HG03066 (cell line): Measurements from ENCODE around the gene MAML2.

Experiments
- ATAC-seq: cut with Tn5 transposase; IDR thresholded peaks from one replicate; pipeline ENCODE4 v1.9.1; 2021; ENCODE audit warnings: low read depth; ENCODE audit not compliant: unreplicated experiment

The MAML2 gene

DNA sequence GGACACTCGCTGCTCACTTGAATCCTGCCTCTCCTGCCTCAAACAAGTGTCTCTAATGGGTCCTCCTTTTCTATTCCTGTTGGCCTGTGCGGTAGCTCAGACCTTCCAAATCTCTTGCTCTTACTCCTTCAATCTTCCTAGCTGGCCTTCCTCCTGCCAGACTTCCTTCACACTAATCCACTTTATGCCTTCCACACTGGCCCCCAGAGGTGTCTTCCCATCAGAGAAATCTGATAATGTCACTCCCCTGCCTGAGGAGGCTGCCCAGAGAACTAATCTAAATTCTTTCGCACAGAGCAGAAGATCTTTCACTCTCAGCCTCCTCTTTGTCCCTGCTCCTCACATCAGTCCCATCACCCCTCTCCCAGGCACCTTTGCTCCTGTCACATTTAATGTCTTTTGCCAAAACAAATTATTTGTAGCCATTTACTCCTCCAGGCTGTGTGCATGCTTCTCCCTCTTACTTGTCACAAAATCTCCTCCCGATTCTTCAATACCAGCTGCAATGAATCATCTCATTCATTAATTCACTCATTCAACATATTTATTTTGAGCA, 175.7 kb downstream of the MAML2 start:
- ATAC-seq = no peak

DNA sequence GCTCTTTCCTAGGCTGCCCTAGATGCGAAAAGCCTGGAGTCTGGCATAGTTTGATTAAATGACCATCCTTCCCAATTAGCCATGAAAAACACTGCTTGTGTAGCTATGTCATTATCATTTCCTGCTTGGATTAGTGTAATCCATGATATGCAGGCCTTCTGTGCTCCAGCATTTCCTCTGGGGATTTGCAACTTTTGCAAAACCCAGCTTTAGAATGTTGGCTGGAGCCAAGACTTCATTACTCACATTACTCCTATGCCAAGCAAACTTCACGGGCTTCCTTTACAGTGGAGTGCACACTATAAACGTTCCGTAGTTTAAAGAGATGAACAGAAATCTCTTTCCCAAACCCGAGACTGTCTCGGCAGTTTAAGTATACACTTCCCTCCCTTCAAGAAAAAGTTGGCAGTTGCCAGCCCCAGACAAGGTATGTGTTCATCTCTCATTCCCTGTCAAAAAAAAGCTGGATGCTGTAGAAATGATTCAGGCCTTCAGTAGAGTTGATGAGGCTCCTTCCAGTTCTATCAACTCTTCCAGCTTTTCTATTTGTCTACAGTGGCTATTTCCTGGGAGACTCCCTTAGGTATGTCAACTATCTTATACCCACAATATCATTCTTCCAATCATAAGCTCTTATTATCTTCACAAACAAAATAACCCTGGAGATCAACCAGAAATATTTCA, 180.0 kb downstream of the MAML2 start:
- ATAC-seq = no peak

DNA sequence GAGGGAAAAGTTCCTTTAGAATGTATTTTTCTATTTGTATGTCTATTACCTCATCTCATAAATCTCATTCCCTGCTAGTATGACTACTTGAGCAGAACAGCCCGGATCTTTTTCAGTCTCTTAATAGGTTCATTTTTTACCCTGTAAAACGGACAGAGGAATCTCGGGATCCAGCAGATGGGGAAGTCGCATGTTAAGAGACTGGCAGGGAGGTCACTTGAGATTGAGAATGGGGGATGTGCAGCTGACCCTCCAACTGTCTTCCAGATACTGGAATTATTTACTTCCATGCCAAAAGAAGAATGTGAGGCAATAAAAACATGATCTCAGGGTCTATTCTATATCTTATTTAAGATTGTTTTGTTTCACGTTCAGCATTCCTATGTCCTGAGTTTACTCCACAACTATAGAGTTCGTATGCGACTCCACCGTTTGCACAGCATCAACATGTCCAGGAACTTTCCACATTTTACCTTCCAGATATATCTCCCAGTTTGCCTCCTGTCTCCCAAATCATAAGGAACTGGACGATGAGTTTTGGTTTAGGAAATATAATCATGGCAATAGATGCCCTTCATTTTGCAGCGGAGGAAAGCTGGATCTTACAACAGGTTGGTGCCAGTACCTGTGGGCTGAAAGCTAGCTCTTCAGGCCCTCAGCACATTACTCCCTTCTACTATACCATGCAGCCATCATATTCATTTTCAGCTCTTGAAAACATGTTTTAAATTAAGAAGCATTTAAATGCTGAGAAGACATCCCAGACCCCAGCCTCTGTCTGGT, 181.5 kb downstream of the MAML2 start:
- no peak for ATAC-seq

DNA sequence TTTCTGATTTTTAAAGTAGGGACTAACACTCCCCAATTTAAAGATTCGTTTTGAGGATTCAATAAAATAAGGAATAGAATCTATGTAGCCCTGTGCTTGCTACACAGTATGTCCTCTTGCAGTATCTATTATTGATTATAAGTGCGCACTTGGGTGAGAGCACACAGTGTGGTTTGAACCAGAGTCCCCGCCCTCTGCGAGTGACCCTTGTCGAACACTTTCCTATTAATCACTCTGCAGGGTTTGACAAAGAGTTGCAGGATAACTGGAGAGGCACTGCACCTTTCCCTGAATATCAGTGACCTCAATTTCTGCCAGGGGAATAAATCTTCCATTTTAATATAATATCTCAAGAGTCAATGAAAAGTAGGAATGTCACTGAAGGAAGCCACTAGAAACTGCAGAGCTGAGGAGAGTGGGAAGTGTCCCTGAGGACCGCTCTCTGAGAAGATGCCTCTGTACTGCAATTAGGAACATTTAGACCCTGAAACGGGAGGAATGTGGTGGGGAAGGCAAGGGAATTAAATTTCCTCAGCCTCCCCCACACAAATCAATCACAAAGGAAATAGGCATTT, 182.2 kb downstream of the MAML2 start:
- no peak for ATAC-seq

DNA sequence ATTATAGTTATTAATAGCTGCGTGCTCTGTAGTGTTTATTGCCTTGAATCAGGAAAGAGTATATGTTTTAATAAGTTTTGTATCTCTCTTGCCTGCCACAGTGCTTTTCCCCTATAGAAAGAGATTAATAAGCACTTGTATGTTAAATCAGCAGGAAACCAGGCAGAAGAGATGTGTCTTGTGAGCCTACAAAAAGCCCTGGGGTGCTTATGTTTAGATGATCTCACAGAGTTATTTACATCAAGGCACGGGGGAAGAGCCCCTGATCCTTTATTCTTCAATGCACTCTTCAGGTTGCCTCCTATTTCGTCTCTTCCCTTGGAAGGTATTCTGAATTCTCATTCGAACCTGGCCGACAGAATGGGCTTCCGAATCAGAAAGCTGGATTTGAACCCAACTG, 183.0 kb downstream of the MAML2 start:
- ATAC-seq = no peak

DNA sequence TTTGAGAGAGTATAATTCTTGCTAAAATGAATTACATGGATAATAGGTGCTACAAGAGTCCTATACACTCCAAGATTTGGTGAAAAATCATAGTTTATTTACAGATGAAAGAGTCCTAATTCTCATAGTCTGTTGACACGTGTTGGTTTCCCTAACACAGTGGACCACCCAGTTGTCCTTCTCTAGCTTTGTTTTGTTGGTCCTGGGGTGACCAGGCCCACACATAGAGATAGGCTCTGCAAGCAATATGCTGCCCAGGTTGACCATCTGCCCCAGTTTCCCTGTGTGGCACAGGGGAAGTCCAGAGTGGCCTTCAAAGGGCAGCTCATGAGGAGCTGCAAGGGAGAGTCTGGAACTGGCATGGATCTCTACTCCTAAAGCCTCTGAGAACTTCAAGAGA, 184.9 kb downstream of the MAML2 start:
- ATAC-seq = no peak

DNA sequence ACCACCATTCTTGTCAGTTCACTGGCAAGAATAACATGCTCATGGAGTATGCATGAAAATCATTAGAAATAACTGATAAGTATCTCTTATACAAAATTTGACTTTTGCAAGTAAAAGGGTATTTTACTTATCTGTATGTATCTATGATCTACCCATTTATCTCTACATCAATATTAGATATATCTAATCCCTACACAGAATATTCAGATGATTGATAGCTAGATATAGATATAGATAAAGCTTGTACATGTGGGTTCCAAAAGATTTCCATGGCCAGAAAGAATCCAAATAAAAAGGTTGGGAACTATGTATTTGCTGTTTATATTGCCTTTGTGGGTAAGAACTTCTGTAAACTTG, 185.5 kb downstream of the MAML2 start:
- ATAC-seq = no peak

DNA sequence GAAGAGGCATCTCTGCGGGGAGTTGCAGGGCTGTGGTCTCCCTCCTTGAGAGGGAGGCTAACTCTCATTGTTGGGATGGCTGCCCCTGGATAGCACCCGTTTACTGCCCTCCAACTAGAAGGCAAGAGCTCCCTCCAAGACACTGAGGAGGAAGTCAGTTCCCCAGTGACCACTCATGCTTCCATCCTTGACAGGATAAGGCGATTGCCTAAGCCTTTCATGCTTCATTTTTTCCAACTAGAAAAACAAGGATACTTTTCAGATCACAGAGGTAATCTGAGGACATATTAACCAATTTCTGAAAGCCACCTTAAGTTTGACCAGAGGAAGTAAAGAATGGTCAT, 186.6 kb downstream of the MAML2 start:
- ATAC-seq = no peak

DNA sequence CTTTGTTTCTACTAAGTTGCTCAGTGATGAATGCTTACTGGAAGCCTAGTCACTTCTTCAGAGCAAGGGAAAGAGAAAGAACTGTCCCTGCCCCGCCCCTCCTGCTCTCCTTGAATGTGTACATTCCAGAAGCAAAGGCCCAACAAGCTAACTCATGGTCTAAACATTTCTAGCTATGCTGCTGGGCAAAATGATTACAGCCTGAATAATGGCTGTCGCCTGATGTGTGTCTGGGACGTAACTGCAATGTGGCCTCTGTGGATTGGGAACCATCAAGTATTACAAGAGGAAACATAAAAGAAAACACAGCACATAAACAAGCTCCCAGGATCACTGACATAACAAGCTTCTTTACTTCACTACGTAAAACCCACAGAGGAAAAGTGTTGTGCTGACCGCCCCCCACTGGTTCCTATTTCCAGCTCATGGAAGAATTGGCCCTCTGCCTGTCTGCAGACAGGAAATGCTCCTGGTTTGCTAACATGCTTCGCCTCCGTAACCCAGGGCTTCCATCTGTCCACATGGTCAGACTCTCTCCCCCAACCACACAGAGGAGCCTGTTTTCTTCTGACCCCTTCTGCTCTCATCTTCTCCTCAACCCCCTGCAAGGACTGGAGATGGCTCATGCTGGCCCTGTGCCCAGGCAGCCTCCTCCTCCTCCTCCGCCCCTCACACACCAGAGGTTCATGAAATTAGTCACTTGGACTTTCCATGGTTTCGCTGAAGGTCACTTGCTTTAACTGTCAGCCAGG, 187.2 kb downstream of the MAML2 start:
- peak; percentile 44 for ATAC-seq

DNA sequence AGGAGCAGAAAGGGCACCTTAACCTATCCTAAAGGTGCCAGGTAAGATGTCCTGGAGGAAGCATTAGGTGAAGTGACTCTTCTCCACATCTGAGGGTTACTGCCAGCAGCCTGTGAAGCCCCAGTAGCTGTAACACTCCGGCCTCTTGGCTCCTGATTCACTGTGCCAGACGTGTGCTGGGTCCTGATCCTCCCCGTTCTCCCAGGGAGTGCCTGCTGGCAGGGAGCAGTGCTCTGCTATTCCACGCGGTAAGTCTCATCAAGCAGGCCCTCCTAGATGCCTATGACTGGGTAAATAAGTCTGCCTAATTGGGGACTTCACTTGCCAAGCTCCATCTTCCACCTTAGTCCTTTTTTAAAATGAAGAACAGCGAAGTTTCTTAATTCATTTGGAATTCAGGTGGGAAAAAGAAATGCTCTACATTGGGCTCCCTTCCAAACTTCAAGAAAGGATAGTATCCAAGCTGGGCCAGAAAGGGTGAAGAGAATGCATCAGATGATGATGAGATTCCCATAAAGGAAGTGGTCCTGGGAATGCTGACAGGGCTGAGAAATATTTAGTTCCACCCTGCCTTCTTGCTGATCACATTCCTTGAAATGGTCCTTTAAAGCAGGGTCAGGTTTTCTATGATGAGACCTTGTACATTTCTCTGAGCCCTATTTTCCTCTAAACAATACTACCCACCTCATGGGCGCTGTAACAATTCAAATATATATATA, 188.0 kb downstream of the MAML2 start:
- ATAC-seq = no peak

DNA sequence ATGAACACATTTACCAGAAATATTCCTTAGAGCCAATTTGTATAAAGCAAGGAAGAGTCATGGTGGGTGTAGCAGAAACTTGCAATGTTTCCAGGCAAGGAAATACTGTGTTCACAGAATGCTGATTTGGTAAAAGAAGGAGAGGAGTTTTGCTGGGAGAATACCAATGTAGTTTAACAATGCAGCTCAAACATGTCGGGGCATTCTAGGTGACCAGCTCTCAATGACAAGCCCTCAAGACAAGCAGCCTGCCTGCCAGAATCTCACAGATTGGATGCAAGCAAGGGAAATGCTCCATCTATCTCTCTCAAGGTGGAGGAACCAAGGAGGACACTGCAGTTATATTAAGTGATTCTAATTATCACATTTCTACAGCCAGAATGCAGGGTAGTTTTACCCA, 190.4 kb downstream of the MAML2 start:
- no peak for ATAC-seq

DNA sequence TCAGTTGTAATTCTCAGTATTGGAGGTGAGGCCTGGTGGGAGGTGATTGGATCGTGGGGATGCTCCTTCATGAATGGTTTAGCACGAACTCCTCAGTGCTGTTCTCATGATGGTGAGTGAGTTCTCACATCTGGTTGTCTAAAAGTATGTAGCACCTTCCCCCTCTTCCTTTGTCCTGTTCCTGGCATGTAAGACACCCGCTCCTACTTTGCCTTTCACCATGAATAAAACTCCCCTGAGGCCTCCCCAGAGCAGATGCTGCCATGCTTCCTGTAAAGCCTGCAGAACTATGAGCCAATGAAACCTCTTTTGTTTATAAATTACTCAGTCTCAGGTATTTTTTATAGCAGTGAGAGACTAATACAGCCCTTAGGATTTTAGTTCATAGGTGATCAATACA, 191.5 kb downstream of the MAML2 start:
- ATAC-seq = no peak

DNA sequence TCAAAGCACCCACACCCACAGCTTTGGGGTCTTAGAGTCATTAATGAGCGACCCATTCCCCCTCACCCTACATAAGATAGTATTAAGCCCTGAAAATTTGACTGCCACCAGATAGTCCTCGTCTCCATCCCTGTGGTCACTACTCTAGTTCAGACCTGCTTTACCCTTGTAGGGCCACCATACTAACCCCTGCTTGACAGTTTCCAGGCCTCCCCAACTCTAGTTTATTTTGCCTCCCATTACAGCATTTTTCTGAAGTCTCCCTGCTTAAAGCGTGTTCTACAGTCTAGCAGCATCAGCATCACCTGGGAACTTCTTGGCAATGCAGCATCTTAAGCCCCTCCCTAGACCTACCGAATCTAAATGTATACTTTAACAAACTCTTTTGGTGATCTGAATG, 192.4 kb downstream of the MAML2 start:
- no peak for ATAC-seq

DNA sequence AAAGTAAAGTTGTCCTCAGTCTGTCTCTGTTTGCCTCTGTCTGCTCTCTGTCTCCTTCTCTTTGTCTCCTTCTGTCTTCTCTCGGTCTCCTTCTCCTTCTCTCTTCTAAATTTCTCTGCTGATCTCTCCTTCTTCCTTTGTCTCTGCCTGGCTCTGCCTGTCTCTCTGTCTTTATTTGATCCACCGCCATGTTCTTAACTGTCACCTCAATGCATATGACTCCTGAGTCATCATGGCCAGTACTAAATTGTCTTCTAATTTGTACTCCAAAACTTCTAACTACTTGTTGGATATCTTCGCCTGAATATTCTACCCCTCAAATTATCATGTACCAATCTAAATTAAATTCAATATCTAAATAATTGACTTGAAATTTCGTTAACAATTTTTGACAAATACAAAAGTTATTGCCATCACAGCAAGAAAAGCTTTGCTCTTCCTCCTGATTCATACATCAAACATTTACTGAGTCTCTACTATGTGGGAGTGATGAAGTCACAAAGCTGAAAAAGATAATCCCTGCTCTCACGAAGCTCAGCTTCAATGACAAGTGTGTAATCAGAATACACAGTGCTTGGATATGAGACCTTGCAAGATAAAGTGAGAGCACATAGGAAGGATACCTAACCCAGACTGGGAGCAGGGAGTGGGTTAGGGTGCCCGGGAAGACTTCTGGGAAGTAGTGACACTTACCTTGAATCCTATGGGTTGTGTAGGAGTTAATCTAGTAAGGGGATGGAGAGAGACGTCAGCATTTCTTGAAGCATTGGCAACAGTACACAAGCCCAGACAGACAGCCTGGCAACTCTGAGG, 193.0 kb downstream of the MAML2 start:
- no peak for ATAC-seq

DNA sequence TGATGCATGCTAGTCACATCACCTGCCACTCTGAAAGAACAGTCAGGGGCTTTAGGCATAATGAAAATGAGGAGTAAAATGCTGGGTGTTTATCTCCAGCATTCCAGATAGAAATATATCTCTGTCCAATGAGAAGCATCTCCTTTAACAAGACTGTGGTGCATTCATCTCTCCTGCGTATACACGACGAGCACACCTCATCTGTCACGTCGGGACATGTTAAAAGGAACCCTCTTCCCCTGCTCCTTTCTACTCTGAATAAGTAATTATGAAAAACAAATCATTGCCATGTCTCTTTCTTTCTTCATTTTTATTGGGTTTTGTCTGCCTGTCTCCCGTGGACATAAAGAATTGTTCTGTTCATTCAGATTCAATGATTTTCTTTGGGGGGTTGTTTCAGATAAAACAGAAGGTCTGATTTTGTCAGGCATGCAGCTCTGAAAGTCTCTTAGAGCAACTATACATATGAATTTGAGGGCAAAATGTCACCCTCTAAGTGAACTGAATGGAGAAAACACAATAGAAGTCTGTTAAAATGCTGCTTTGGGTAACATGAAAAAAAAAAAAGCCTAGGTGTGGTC, 195.0 kb downstream of the MAML2 start:
- no peak for ATAC-seq

DNA sequence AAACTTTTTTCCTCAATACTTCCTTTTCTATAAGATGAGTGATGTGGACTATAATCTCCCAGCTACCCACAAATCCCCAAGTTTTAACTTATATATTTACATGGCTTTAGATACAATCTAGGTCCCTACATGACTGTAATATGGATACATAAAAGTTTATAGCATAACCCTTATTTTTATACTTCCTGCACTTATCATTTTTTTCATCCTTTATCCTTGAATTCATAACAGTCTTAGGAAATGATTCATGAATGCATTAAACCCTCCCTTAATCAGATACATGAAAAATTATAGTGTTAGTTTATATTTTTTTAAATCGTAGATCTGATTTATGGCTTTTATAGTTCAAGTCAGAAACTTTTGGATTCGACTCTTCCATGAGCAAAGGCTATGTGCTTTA, 195.8 kb downstream of the MAML2 start:
- no peak for ATAC-seq

DNA sequence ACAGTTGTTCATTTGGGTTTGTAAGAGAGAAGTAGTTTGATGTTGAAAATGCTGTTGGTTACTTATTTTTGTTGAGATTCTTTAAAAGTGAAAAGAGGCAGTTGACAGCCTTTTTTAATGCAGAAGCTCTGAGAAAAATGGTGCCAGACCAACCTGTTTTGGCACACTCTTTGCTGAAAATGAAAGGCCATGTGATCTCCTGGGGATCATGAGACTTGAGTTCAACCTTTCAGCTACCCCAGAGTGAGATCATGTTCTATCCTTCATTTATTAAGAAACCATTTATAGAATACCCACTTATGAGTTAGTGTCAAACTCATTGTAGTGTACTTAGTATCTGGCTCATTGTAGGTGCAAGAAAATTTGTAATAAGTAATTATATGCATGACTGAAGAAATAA, 196.2 kb downstream of the MAML2 start:
- ATAC-seq = no peak

DNA sequence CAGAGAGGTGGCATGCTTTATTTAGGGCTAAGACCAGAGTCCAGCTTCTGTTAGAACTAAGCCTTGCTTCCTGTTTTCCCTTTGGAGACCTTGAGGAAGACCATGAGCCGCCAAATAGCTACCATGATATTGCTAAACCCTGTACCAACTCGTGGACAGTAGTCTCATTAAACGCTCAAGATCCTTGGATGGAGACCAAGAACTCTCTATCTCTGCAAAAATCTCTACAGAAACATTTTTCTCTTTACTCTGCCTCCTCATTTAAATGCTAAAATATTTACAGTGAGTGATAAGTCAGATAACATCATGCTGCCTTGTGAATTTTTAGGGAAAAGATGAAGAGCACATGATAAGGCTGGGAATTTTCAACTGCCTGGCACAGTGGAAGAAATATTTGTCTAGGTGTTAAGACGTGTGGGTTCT, 197.8 kb downstream of the MAML2 start:
- no peak for ATAC-seq

DNA sequence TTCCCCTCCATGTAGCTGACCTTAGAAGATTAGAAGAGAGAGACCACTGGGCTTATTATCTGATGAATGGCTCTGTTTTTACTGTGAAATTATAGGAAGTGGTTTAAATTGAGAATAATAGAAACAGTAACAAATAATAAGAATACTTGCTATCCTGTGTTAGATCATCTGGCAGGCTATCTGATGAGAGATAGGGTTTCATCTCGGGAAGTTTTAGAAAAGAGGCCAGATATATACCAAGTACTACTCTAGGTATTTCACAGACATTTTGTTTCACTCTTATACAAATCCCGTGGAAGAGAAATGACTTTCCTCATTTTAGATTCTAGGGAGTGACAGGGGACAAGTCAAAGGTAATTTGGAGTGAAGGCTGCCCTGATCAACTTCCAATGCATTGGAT, 198.4 kb downstream of the MAML2 start:
- ATAC-seq = no peak
